HG02970 (cell line): ENCODE data around the gene CAMKMT.
"Not testable (repeated sequence)": the region's sequence is repeated elsewhere in the genome, so short reads cannot be mapped to it uniquely, and the experiment has no call there.

ENCODE experiments used
- ATAC-seq: cut with Tn5 transposase; IDR thresholded peaks from one replicate; pipeline ENCODE4 v1.9.1; 2021; ENCODE audit warnings: mild to moderate bottlenecking, moderate library complexity, moderate number of reproducible peaks; ENCODE audit not compliant: unreplicated experiment, low FRiP score

The CAMKMT gene

DNA sequence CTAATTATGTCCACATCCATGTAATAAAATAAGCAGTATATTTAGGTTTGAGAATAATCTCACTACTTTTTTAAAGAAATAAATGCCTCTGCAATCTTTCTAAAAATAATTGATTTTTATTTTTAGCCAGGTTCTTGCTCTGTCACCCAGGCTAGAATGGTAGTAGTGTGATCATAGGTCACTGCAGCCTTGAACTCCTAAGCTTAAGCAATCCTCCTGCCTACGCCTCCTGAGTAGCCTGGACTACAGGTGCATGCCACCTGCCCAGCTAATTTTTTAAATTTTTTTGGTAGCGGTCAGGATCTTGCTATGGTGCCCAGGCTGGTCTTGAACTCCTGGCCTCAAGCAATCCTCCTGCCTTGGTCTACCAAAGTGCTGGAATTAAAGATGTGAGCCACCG lies 133.3 kb downstream of the CAMKMT start:
- ATAC-seq: no peak

DNA sequence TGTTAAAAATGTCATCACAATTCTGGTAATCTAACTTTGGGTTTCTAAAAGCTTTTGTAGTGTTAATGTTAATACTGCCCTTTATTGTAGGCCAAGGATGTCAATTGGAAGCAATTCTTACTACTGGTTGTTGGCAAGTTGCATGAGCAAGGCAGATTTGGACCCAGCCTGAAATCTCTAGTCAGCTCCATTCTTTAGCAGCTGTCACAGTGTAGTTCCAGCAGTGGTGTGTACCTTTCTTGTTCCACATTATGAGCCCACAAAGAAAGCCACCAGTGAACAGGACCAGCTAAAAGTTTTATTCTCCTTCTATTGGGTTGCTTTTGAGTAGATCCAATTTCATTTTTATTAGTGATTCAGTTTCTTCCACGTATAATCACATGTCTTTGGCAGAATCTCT lies 133.8 kb downstream of the CAMKMT start:
- no peak for ATAC-seq

DNA sequence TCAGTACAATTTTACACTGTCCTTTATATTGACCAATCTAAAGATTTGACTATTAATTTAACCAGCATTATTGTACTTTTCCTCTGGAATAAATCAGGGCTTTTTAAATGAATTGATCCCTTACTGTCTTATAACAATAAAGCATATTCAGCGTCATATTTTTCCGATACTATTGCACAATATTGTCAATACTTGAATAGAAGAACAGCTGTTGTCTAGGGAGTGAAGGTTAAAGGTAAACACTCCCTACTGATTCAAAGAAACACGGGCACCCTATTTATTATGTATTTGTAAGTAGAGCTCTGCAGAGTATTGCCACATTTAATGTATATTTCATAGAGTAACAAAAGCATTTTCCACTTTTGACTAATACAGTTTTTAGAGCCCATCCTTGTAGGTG lies 134.4 kb downstream of the CAMKMT start:
- ATAC-seq: no peak

DNA sequence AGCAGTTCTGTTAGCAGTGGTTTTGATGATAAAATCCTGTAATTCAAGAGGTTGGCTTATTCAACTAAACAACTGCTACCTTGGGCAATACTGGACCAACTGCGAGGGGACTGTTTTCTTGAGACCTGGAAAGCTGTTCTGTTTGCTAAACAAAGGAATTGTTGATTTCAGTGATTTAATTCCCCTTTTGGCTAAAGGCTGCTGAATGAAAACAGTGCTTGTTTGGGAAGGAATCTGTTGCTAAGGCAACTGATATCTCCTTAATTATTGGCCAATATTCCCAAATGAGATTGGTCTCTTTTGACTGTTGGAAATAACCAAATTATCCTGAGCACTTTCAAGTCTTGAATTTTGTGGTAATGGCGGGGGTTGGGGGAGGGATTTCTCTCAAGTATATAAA lies 136.8 kb downstream of the CAMKMT start:
- no peak for ATAC-seq

DNA sequence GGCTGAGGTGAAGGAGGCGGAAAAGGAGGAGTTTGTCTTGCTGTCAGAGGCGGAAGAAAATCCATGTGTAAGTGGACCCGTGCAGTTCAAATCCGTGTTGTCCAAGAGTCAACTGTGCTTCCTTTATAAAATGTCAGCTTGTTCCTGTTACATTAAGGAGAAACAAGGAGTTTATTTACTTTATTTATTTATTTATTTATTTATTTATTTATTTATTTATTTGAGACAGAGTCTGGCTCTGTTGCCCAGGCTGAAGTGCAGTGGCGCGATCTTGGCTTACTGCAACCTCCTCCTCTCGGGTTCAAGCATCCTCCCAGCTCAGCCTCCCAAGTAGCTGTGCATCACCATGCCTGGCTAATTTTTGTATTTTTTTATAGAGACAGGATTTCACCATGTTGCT lies 143.9 kb downstream of the CAMKMT start:
- ATAC-seq: not testable (repeated sequence)

DNA sequence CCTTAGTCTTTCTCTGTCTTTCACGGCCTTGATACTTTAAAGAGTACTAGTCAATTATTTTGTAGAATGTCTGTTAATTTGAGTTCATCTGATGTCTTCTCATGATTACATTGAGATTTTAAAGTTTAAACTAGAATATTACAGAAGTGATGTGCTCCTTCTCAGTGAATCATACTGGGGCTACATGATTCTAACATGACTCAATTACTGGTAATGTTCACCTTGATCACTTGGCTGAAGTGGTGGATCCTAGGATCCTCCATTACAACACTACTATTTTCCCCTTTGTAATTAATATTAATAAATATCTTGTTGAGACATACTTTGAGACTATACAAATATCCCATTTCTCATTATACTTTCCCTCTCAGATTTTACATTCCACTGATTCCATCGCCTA lies 148.5 kb downstream of the CAMKMT start:
- ATAC-seq: no peak

DNA sequence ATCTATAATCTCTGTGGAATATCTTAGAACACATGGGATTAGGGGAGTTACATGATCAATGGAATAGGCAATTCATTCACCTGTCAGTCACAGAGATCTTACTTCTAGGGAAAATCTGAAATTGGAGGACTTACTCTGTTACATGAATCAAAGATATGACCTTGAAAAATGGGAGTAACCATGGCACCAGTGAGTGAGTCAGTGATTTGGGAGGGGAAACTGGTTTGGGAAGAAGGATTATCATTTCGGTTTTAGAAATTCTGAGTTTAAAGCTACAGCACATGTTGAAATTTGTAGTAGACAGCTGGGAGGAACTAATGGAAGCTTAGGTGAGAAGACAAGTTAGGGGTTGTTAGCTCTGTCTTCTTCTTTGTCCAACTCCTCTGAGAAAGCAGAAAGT lies 153.7 kb downstream of the CAMKMT start:
- ATAC-seq: no peak

DNA sequence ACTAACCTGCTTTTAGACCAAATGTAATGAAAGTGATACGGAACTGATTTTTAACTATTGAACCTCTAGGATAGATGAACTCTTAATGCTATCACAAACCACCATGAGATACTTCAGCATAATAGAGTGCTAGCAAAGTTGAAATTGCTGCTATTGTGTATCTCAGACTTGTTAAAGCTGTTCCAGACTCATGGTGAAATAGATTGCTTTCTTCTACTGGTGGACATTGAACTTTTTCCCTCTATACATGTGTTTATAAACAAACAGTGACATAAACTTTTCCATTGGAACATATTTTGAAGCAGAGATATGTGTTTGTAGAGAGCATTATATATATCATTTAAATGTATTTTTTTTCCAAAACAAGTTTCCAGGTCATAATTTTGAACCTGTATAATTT lies 157.3 kb downstream of the CAMKMT start:
- ATAC-seq: no peak

DNA sequence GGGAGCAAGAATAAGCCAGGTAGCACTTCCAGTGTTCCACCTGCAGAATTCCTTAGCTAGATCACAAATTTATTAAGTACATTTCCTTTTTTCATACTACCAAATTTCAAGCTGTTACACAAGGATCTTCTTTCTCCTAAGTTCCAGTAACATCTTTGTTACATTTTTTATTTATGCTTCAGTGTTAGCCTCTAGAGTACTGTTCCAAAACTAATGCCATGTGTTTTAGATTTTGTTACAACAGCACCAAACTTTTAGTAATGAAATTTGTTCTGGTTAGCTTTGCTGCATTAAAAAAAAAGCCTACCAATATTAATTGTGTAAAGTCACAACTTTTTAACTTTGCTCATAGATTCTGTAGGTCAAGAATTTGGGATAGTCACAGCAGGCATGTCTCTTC lies 161.1 kb downstream of the CAMKMT start:
- ATAC-seq: no peak

DNA sequence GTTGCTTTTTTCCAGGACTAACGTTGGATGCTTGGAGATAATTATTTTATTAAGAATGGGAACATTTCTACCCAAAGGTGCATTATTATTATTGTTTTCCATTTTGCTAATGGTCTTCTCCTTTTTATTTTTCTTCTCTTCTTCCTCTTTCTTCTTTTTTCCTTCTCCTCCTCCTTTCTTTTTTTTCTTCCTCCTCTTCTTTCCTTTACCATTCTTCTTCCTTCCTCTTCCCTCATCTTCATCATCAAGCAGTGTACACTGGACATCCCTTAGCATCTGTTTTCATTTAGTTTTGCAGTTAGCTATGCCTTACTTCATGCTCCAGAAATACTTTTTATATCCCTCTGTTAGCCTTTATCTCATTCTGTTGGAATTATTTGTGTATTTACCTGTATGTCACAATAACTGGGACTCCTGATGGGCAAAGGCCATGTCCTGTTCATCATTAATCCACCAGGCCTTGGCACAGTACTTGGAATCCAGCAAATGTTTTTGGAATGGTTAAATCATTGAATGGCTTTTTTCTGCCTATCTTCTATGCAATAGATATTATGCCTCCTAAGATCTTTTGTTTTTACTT lies 162.7 kb downstream of the CAMKMT start:
- no peak for ATAC-seq

DNA sequence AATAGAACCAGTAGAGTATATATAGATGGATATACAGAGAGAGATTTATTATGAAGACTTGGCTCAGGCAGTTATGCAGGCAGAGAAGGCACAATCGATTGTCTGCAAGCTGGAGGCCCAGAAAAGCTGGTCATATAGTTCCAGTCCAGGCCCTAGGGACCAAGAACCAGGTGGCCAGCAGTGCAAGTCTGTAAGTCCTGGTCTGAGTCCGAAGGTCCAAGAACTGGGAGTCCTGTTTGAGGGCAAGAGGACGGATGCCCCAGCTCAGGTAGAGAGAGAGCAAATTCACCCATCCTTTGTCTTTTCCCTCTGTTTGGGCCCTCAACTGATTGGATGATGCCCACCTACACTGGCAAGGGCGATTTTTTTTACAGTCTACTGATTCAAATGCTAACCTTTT lies 164.6 kb downstream of the CAMKMT start:
- ATAC-seq: no peak

DNA sequence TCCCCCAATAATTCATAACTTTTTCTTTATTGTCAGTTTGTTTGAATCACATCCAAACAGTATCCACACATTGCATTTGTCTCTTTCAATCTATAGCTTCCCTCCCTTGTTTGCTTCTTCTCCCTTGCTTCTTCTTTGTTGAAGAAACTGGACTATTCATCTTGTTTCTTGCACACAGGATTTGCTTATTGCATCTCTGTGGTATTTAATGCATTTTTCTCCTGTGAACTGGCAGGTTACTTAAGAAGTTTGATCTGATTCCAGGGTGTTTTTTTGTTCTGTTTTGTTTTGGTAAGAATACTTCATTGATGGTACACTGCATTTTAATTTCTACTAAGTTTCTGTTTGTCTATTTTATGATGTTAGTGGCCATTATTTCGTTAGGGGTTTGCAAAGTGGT lies 166.8 kb downstream of the CAMKMT start:
- ATAC-seq: no peak

DNA sequence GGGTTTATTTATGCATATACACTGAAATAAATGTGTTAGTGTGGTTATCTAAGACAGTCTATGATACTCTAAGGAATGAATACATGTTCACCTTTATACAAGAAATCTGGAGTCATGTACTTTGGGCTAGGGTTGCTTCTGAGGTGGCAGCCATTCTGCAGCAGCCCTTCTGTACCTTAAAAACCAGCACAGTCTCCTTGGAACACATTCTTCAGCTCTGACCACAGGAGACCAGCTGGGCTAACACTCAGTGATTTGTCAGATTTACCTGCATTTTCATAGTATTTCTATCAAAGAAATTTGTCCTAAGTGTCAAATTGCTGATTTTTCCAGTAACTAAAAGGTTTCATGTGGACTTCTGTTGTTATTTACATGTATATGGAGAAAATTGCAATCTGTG lies 167.7 kb downstream of the CAMKMT start:
- ATAC-seq: no peak

DNA sequence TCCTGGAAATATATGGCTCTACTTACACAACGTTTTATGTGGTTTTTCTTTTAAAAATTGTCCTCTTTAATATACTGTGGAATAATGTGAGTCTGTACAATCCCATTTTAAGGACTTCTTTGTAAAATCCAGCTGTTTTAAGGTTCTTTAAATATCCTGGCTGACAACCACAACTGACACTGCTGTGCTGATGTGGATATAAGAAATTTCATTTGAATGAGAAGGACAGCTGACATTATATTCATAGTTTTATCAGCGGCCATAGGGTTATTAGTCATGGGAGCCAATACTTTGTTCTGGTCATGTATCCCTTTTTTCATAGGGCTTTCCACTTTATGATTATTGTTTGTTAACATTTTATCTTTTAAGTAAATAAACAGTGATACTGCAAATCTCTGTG lies 169.5 kb downstream of the CAMKMT start:
- no peak for ATAC-seq

DNA sequence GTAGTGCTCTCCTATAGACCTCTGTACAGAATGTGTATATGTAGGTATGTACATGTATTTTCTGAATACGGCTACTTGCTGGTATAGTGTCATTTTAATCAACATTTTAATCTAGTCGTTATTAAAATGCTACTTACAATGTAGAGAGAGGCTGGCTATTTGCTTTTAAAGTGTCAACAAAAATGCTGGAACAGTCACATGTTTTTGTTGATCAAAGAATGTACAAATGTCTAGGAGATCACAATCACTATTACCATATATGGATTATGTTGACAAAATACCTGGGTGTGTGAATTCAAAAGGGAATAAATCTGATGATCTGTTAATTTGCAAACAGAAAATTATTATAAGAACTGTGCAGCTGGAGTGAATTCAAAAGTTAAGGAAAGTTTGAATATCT lies 170.3 kb downstream of the CAMKMT start:
- no peak for ATAC-seq

DNA sequence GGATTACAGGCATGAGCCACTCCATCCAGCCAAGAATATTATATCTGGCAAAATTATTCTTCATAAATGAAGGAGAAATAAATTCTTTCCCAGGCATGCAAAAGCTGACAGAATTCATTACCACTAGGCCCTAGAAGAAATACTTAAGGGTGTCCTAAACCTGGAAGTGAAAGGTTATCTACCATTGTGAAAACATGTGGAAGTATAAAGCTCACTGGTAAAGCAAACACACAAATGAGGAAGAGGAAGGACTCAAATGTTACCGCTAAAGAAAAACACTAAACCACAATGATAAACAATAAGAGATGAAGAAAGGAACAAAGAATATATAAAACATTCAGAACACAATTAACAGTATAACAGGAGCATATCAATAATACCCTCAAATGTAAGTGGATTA lies 171.8 kb downstream of the CAMKMT start:
- no peak for ATAC-seq

DNA sequence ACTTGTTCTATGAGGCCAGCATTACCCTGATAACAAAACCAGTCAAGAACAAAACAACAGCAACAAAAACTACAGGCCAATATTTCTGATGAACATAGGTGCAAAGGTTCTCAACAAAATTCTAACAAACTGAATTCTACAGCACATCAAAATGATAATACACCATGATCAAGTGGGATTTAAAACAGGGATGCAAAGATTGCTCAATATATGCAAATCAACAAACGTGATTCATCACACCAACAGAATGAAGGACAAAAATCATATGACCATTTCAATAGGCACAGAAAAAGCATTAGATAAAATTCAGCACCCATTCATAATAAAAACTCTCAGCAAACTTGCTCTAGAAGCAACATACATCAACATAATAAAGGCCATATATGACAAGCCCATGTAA lies 173.6 kb downstream of the CAMKMT start:
- no peak for ATAC-seq

DNA sequence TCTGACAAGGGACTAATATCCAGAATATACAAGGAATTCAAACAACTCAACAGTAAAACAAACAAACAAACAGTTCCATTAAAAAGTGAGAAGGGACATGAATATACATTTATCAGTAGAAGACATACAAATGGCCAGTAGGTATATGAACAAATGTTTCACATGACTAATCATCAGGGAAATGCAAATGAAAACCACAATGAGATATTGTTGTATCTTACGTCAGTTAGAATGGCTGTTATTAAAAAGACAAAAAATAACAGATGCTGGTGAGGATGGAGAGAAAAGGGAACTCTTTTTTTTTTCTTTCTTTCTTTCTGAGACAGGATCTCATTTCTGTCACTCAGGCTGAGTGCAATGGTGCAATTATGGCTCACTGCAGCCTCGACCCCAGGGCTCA lies 175.5 kb downstream of the CAMKMT start:
- ATAC-seq: no peak

DNA sequence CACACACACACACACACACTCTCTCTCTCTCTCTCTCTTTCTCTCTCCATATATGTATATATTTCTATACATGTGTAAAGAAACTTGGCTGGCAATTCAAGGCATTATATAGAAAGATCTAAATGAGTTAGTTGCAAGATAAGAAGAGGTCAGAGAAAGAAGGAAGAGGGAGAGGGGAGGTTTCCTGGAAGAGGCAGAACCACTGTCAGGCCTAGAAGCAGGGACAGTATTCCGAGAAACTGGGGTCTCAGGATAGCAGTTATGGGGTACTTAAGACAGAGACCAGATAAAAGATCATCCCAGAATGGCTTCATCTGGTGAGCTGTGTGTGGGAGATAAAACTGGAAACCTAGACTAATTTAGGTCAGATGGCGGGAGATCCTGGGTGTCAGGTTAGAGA lies 180.8 kb downstream of the CAMKMT start:
- no peak for ATAC-seq

DNA sequence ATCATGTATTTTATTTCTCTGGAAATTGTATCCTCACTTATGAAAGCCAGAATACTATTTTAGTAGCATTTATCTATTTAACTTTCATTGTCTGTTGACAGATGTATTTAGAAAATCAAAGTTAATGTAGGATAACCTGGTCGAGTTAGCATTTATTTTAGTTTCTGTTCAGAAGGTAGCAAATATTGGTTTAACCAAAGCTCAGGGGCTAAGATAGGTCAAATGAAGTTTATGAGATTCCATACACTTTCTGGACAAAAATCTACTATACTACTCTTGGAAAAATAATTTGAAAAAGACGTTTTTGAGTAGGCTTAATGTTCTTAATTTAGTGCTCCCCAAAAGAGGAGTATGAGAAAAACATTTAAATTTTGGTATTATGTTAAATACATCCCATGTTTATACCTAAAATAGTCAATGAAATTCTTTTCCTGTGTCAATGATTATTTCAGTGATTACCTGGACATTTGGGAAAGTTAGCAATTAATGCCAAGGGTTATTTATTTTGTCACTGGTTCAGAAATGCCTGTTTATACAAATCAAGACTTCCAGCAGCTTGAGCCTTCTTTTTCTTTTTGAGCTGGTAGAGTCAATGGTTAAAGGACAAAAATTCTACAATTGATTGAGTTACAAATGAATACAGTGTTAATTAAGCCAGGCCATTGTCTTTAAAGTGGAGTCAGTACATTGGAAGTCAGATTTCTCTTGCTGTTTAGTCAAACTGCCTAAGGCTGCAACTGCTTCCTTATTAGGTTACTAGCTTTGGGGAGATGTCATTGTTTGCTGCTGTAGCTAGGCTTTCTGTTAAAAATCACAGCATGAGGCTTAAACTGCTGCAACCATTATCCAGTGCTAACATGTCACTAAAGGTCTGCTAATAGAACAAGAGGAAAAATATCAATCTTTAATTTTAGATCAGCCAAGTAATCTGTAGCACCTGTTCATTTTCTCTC lies 182.3 kb downstream of the CAMKMT start:
- no peak for ATAC-seq

DNA sequence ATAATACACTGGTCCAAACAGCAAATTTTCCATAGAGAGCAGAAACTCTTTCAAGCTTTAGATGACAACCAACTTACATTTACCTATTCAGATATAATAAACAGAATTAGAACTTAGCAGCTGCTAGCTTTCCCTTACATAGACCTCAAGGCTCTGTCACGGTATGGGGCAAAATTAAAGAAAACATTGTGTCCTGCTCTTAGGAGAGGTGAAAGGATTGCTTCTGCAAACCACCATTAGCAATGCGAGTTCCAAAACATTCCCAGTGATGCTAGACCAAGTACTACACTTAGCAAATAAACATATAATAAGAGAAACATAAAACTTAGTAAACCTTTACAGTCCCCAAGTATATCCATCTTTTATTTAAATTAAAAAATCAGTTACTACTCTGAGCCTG lies 183.3 kb downstream of the CAMKMT start:
- ATAC-seq: no peak

DNA sequence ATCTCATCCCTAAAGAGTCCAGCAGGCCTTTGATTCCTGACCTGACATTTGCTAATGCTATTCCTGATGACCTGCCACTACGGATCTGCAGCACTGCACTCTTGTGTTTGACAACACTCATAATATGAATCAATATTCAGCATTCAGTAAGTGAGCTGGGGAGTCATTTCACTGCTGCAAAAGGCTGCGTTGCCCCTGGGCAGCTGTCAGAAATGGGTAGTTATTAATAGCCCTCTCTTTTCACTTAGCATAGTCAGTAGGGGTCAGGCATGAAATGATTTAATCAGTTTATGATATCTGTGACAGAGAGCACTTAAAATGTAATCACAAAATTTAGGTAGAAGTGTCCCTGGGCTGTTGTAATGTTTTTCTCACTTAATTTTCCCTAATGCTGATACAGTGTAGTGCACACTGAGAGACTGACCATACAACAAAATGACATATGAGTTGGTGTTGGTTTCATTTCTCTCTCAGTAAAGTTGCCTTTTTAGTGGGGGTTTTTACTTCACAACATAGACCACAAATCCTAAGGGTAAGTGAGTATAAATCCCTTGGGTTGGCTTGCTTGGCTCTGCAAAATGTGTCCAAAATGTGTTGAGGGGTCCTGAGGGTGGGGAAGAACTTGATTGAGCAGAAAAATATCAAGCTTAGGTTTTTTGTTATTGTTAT lies 184.8 kb downstream of the CAMKMT start:
- ATAC-seq: no peak
